Stimulated activated CD4-positive, alpha-beta T cell treated with anti-CD3 and anti-CD28 coated beads, Interleukin-4, amount 100 ng/mL, for 24 hours (primary cell): ENCODE measurements around the gene NR2C2.

Experiments
- DNase-seq: peaks from one replicate; pipeline ENCODE4 v3.0.0-alpha.2; 2020

Gene NR2C2

GRCh38 chr3:14921811-14922705 is 25.3 kb upstream of the NR2C2 start:
- DNase-seq, result no peak

GRCh38 chr3:14922863-14923262 is 24.5 kb upstream of the NR2C2 start:
- no peak for DNase-seq

GRCh38 chr3:14923476-14923875 is 23.9 kb upstream of the NR2C2 start:
- no peak for DNase-seq

GRCh38 chr3:14925729-14926591 is 21.4 kb upstream of the NR2C2 start:
- peak; percentile 39 for DNase-seq

- no peak for DNase-seq
These were observed 20.8 kb upstream of the NR2C2 start for GRCh38 chr3:14926592-14926991.

- DNase-seq, result no peak
These were observed 20.1 kb upstream of the NR2C2 start for GRCh38 chr3:14927308-14927707.

GRCh38 chr3:14929310-14930074 is 17.9 kb upstream of the NR2C2 start:
- DNase-seq, result no peak

- no peak for DNase-seq
These were observed 13.5 kb upstream of the NR2C2 start for GRCh38 chr3:14933820-14934425.

GRCh38 chr3:14935592-14936345 is 11.6 kb upstream of the NR2C2 start:
- no peak for DNase-seq

GRCh38 chr3:14938954-14939353 is 8.4 kb upstream of the NR2C2 start:
- no peak for DNase-seq

GRCh38 chr3:14941871-14942270 is 5.5 kb upstream of the NR2C2 start:
- no peak for DNase-seq

GRCh38 chr3:14943042-14943441 is 4.3 kb upstream of the NR2C2 start:
- no peak for DNase-seq

- no peak for DNase-seq
These were observed 1.1 kb upstream of the NR2C2 start for GRCh38 chr3:14946236-14946635.

GRCh38 chr3:14946739-14947099 is 664 bp upstream of the NR2C2 start:
- no peak for DNase-seq

- peak; percentile 96 for DNase-seq
These were observed 664 bp downstream of the NR2C2 start for GRCh38 chr3:14947886-14948608.

- DNase-seq, result no peak
These were observed 1.2 kb downstream of the NR2C2 start for GRCh38 chr3:14948609-14949038.

GRCh38 chr3:14949126-14949525 is 1.7 kb downstream of the NR2C2 start:
- no peak for DNase-seq

- DNase-seq, result no peak
These were observed 2.9 kb downstream of the NR2C2 start for GRCh38 chr3:14950274-14950673.

GRCh38 chr3:14957153-14957552 is 9.8 kb downstream of the NR2C2 start:
- no peak for DNase-seq

- DNase-seq, result no peak
These were observed 10.5 kb downstream of the NR2C2 start for GRCh38 chr3:14957925-14958324.

- no peak for DNase-seq
These were observed 12.1 kb downstream of the NR2C2 start for GRCh38 chr3:14959359-14959943.
